Epithelial cell of esophagus (primary cell): Measurements from ENCODE around the gene MRPL21.

ENCODE experiments used
- DNase-seq: peaks from one replicate; pipeline ENCODE4 v3.0.0; 2010; ENCODE audit warnings: low read depth
- H3K4me3 ChIP-seq: 2 replicates; pipeline ENCODE4 v1.5.1; 2011; ENCODE audit warnings: mild to moderate bottlenecking, low read length, control low read depth
- TF ChIP-seq, protein P1 (sequence below): IDR thresholded peaks from 2 replicates; pipeline ENCODE4 v1.5.1; 2011; ENCODE audit warnings: low read depth, mild to moderate bottlenecking, low read length, control low read depth, inconsistent platforms; ENCODE audit not compliant: insufficient read depth; ENCODE audit errors: missing control alignments

MRPL21 gene

DNA sequence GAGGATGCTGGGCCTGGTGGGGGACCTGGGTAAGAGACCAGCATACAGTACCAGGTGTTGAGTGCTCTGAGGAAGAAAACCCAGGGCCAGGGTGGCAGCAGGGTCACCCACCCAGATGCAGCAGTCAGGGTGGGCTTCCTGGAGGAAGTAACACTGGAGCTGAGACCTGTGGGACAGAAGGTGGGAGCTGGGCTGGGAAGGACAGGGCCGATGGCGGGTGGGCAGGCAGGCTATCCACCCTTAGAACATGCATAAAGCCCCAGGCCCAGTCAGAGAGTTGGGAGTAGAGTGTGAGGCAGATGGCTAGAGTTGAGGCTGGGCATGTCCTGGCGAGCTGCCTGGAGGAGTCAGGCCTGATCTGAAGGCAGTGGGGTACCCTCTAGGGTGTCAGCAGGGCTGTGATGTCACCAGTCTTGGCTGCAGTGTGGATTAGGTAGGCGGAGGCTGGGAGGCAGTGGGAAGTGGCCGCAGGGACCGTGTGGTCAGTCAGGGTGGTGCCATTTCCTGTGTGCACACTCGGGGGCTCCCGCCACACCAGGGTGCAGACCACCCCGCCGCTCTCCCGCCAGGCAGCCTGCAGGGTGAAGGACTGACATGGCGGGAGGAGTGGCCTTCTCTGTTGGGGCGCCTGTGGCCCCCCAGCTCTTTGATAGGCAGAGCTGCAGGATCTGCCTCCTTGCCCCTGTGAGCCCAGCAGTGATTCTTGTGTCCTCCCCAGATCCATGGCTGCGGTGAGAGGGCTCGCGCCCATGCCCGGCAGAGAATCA lies 35.4 kb upstream of the MRPL21 start:
- no peak for DNase-seq

DNA sequence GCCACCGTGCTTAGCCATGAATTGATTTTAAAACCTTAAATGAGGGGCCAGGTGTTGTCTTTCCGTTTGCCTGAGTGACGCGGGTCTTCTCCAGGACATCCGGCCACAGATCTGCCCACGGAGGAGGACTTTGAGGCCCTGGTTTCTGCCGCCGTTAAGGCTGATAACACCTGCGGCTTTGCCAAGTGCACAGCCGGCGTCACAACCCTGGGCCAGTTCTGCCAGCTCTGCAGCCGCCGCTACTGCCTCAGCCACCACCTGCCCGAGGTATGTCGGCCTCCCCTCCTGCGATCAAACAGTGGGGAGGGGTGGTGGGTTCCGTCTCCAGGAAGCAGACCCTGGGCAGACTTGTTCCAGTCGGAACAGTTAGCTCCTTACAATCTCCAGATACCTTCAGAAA lies 34.5 kb upstream of the MRPL21 start:
- TF ChIP-seq, protein P1, sequence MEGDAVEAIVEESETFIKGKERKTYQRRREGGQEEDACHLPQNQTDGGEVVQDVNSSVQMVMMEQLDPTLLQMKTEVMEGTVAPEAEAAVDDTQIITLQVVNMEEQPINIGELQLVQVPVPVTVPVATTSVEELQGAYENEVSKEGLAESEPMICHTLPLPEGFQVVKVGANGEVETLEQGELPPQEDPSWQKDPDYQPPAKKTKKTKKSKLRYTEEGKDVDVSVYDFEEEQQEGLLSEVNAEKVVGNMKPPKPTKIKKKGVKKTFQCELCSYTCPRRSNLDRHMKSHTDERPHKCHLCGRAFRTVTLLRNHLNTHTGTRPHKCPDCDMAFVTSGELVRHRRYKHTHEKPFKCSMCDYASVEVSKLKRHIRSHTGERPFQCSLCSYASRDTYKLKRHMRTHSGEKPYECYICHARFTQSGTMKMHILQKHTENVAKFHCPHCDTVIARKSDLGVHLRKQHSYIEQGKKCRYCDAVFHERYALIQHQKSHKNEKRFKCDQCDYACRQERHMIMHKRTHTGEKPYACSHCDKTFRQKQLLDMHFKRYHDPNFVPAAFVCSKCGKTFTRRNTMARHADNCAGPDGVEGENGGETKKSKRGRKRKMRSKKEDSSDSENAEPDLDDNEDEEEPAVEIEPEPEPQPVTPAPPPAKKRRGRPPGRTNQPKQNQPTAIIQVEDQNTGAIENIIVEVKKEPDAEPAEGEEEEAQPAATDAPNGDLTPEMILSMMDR: no peak
- no peak for DNase-seq
- no peak overlapping the region for H3K4me3 ChIP-seq

More for the DNA sequence above, 35.4 kb upstream of the MRPL21 start:
- no peak overlapping the region for H3K4me3 ChIP-seq
- TF ChIP-seq, protein P1: no peak

GRCh38 chr11:68936676-68937620 lies 33.3 kb upstream of the MRPL21 start:
- TF ChIP-seq, protein P1: no peak
- no peak overlapping the region for H3K4me3 ChIP-seq
- DNase-seq: no peak

GRCh38 chr11:68936358-68936636 lies 32.7 kb upstream of the MRPL21 start:
- TF ChIP-seq, protein P1: no peak
- no peak for DNase-seq
- no peak overlapping the region for H3K4me3 ChIP-seq

- no peak for DNase-seq
- TF ChIP-seq, protein P1: no peak
- no peak overlapping the region for H3K4me3 ChIP-seq
Measured at GRCh38 chr11:68935516-68936357, 32.1 kb upstream of the MRPL21 start.

DNA sequence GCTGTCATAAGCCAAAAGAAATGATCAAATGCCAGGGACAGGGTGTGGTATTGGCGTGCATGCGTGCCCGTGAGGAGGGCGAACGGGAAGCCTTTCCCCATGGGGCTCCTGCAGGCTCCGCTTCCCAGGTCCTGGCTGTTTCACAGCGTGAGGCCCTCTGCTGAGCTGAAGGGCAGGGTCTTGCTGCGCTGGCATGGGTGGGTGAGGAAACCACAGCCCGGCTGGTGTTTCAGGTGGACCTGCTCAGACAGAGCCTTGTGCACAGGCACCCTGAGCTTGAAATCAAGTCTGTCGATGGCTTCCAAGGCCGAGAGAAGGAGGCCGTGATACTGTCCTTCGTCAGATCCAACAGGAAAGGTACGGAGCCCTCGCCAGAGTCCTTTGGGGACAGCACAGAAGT lies 31.4 kb upstream of the MRPL21 start:
- TF ChIP-seq, protein P1: no peak
- H3K4me3 ChIP-seq: no peak overlapping the region
- no peak for DNase-seq
